Measurements from ENCODE around the gene TP53AIP1.

Gene TP53AIP1, protein sequence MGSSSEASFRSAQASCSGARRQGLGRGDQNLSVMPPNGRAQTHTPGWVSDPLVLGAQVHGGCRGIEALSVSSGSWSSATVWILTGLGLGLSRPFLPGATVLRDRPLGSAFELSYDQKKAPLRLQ

DNA sequence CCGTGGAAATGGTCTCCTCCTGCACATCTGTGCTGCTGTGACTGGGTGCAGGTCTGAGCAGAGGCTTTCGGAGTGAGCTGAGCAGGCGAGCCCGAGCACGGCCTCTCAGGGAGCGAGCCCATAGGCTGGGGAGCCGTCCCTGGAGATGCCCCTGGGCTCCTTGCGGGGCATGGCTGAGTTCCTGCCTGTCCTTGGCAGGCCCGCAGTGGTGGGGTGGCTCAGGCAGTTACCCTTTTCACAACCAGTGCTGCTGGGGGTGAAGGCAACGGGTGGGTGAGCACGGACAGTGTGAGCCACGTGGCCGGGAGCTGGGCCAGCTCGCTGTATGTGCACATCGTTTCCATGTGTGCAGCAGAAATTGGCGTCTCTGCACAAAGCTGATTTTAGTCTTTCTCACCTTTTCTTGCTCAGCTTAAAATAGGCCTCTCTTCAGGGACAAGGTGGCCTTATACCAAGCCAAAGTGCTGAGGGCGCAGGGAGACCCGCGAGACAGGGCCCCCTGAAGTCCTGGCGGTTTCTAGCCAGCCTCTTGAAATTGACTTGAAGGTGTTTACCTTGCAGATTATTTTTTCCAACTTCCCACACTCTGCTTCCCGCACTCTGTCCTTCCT lies at the start of gene TP53AIP1:
TP53AIP1 (minus strand) TSS at position 55 of the 611 bp plus-strand sequence. CDS start 5,053 bp downstream, outside the sequence.
- FAIRE-seq, result no peak

DNA sequence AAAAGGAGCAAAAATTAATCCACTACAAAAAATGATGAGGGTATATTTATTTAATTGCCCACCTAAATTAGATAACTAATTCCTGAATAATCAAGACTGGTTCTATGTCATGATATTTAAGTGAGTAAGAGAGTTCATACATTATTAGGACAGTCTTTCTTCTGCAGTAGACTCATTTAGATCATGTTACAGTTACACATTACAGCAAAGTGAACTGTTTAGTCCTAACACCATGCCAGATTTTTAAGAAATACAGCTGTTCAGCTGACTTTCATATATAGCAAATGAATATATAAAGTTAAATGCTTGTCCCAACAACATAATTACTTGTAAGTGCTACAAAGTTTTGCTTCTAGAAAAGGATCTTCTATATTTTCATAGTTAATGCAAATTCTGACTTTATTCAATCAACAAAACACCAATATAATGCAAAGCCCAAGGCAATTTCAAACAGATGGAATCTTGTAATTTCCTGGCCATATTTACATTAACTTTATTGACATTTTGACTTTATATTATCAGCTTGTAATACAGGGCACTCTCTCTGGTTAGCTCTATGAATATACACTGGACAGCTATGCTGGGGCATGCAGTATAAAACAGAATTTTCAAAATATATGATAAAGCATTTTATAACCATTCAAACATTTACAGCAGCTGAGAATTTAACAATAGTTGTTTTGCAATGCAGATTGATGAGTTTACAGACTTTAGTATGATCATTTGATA lies 45.7 kb upstream of the TP53AIP1 start:
- no peak for FAIRE-seq

DNA sequence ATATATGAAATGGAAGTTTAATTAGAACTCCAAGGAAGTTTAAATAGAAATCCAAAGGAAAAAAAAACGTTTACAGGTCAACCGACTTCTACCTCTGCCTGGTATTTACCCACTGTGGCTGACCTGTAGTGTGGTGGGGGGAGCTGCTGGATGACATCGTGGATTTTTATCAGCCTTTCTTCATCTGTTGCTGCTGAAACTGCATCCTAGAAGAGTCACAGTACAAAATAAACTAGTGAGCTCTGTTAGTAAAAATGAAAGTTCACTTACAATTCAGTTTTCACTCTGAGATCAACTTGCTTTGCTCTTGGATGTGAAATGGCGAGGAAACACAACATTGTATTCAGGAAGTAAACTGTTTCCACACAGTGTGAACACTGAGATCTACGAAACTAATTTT lies 43.2 kb upstream of the TP53AIP1 start:
- no peak for FAIRE-seq

DNA sequence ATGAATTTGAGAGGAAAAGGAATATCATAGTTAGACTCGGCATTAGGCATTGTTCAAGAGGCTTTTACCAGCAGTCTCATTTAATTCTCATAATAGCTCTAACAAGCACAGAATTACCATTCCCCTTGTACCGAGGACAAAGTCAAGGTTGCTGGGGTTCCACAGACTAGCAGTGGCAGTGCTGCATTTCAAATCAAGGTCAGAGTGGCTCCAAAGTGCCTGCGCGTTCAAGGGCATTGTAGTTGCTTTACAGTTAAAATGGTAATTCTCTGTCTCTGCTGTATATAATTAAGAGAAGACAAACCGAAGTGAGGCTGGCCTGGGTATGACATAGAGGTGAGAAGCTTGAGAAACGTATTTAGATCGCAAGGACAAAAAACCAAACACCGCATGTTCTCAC lies 40.4 kb upstream of the TP53AIP1 start:
- FAIRE-seq, result no peak

DNA sequence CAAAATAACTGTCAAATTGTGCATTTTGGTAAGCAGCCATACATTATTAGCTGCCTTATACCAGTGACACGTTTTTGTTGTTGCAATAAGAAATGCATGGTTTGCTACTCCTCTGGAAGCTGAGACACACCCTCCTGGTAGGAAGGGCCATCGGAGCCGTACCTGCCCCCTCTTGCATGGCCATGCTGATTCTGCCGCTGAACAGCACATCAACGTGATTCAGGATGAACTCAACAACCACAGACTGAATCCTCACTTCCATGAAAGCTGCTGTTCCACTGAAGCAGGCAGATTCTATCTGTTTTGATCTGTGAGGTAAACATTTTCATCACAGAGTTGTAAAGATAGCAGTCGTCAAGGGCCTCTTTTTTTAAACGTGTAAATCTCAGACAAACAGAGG lies 38.6 kb upstream of the TP53AIP1 start:
- FAIRE-seq, result no peak

DNA sequence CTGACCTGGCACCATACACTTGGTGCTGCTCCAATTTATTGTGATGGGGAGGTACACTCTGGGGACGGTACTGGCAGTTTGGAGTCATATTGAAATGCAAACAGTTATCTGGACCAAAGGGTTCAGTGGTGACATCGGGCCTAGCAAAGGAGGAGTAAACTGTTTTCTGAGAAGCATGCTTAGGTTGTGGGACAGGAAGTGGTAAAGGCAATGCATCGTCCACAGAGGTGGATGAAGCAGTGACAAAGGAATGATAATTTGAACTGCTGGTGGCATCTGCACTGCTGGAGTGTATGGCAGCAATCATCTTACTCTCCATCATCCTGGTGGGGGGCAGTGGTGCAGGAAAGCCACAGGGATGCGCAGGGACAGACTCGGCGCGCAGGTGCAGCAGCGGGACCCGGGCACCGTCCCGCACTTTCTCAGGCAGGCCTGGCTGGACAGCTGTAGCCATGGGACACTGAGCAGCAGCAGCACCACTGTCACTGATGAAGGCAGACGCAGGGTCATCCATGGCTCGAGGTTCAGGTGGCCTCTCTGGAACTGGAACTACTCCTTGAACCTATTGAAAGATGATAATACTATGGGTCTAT lies 28.0 kb upstream of the TP53AIP1 start:
- FAIRE-seq, result no peak

DNA sequence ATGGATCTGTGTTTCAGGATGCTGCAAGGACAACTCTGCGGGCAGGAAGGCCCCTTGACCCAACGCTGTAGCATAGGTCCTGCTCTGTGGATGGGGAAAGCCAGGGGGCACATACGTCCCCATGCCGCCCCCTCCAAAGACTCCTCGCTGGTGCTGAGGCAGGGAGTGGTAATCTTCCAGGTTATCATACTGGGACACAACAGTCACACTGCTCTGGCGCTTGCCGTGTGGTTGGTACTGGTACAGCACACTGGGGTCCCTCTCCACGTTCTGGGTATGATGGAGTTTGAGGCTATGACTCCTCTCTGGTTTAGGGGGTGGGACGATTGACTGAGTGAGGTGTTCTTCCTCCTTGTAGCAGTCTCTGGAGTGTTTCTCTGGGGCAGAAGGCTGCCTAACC lies 26.2 kb upstream of the TP53AIP1 start:
- FAIRE-seq, result no peak

DNA sequence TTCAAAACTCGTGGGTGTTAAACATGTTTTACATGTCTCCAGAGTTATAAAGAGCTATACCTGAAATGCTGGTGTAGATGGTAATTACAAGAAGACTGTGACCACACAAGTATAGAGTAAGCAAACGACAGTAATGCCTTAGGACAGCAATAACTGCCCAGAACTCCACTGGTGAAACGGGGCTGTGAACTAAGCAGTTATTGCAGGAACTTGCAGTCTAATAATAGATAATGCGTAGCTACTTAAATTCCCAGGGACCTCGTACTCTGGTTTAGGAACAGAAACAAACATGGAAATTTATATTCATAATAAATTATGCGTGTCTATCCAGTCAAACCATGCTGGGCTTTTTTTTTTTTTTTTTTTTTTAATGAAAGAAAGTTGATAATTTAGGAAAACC lies 24.9 kb upstream of the TP53AIP1 start:
- FAIRE-seq, result no peak

DNA sequence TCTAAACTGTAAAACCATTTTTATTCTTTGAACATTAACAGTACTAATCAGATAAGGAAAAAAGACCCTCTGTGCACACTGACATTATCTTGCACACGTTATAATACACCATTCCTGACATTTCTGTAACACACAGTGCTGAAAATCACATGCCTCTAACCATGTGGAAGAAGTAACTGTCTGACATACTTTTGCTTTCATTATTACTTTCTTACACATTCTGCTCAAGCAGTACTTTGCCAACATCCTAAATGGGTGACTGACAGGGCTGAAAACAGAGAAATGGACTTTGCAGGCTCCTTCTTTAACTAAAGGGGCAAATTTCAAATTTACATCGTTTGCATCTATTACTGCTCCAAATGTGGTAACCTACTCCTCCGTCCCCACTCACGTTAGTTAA lies 22.8 kb upstream of the TP53AIP1 start:
- FAIRE-seq, result no peak

DNA sequence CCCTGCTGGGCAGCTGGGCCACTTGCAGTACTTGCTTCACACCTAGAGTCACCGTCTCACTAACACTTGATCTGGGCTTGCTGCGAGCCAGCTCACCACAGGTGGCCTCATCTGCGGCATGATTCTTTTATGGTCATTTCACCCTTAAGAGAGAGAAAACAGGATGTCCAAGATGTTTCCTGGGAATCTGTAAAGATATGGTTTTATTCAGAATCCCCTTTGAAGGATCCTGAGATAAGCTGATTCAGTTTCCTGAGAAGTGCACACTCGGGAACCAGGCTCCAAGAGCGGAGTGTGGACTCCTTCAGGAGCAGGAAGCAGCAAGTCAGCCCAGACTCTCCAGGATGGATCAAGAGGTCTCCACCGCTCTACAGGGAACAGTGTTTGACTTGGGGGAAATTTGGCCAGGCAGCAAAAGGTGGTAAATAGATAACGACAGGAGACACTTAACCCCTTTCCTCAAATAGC lies 21.8 kb upstream of the TP53AIP1 start:
- FAIRE-seq, result no peak

DNA sequence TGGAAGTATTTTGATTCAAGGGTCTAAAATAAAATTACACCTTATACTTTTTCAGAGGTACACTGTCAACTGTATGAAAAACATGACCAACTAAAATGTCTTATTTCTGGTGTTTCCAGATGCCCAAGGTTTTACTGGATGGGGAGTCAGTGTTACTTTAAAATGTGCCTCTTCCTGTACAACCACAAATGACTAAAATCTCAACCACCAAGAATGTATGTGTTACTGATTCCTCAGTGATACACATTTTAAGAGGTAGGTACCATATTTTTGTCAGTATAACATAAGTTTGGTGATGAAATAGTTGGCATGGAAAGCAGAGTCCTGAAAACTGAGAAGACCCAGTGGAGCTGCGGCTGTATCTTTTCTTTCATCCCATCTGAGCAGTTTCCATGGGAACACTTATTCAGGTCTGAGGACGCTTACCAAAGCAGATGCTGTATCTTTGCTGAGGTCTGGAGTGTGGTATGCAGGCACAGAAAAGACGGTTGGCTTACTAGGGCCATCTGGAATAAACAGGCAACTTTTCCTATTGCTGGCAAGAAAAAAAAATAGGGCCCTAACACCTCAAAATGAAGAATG lies 21.2 kb upstream of the TP53AIP1 start:
- FAIRE-seq, result no peak

DNA sequence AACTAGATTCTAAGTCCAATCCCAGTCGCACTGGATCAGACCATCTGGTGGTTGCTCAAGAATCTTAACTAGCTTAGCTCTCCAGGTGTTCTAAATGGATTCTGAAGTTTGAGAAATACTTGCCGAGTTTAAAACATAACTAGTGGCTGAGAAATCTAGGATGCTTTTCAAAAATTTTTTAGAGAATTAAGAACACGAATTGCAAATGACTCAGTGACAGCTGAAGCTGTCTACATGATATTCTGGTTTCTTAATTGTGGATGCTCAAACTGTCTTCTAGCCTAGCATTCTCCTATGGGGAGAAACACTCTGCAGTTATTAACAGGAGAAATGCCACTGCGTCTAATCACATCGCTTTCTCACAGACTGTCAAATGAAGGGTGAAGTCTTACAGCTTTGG lies 20.2 kb upstream of the TP53AIP1 start:
- FAIRE-seq, result no peak

DNA sequence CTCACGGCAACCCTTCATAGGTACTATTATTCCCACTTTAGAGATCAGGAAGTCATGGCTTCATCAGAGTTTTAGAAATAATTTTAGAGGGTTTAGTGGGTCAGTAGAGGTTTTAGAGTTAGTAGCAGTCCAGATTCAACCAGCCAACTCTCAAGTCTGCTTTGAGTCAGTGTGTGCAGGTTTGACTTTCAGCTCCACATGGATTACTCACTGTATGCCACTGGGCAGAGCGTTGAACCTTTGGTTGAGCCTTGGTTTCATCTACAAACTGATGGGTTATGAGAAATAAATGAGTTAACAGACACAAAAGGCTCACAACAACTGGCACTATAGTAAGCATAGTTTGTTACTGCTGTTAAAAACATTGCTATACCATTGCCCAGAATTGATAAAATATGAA lies 19.0 kb upstream of the TP53AIP1 start:
- FAIRE-seq, result no peak

DNA sequence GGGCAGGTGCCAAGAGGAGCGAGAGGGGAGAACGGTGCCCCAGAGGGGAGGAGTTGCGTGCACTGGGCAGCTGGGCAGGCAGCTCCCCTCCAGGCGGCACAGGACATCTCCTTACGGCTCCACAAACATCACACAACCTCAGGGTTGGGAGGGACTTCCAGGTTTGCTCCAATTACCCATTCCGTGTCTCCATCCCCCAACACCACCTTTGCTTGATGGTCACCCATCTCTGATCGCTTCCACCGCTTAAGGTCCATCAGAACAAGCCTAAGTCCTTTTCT lies 14.5 kb upstream of the TP53AIP1 start:
- no peak for FAIRE-seq

DNA sequence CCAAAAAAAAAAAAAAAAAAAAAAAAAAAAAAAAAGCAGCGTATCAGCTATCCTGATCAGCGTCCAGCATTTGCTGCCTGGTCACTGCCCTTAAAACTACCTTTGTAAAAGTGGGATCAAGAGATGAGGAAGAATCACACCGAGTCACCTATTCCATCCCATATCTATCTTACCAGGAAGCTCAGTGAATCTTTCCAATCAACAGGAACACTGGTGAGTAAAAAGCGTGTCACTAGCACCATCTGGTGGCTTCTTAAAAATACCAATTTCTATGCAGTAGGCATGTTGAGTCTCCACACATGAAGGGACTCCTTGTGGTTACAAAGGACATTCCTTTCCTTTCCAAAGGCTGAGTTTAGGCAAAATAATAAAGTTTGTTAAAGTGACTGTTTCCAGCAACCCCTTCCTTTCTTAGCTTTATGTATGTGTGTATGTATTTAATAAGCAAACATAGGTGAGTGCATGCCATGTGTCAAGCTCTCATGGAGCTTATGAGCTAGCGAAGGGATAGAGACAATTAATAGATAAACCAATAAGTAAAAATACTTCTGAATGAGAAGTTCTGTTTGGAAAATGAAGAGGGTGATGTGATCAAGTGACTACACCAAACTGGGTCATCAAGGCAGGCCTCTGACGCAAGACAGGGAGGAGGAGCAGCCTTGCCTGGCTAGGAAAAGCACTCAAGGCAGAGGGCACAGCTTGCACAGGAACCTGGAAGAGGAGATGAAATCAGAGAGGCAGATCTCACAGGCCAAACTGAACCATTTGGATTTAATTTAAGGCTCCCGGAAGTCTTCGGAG lies 13.9 kb upstream of the TP53AIP1 start:
- FAIRE-seq, result peak; percentile 86

DNA sequence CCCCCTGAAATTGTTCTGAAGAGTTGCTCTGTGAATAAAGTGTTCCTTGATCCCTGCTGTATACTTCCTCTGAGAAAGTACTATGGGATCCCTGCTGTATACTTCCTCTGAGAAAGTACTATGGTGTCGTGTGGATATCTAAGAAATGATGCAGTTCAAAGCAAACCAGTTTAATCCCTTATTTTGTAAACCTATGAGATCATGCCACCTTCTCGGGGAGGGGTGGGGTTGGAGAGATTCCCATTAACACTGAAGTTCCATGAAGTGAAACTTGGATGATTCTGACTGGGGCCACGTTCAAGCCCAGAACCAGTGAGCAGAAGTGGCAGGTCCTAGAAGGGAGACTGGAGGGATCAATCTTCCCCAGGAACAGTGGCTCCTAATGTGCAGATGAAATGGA lies 13.0 kb upstream of the TP53AIP1 start:
- FAIRE-seq, result no peak

DNA sequence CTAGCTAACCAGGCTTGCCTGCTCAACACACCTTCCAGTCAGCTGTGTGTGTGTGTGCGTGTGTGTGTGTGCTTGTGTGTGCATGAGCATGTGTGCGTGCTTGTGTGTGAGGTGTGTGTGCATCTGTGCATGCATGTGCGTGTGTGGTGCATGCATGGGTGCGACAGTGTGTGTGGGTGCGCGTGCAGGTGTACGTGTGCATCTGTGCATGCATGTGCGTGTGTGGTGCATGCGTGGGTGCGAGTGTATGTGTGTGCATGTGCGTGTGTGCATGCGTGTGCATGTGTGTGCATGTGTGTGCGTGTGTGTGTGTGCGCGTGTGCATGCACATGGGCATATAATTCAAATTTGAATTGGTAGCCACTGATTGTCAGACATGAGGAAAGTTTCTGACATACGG lies 10.5 kb upstream of the TP53AIP1 start:
- FAIRE-seq, result no peak

DNA sequence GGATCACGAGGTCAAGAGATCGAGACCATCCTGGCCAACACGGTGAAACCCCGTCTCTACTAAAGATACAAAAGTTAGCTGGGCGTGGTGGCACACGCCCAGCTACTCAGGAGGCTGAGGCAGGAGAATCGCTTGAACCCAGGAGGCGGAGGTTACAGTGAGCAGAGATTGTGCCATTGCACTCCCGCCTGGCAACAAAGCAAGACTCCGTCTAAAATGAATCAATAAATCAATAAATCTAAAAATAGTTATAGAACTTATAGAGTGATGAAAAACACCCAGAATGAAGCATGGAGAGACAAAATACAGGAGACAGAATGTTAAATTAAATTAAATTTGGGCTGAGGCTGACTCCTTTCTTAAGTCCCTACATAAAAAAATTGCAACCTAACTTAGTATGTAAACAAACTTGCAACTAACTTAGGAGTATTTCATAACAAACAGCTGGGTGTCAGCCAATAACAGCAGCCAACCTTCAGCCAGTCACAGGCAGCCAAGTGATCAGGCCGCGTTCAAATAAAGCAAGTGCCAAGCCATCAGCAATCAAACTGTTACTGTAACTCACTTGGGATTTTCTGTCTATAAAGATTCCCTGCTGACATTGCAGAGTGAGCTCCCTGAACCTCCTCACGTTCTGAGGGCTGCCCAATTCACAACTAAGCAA lies 7.3 kb upstream of the TP53AIP1 start:
- FAIRE-seq, result no peak

DNA sequence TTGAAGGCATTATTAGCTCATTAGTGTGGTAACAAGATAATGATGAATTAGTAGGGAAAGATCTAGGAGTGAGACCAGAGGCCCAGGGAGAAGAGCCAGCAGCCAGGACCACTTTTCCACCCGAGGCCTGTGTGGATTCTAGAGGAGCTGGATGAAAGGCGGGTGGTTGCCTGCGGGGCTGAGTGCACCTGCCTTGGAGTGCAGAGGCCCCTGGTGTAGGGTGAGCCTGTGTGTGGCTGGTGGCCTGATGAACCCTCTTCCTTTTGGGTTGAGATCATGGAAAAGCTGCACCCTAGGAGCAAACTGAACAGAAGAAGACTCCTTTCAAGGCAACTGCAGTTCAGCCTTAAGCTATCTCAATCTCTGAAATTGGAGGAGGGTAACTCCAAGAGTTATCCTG lies 5.9 kb upstream of the TP53AIP1 start:
- no peak for FAIRE-seq

DNA sequence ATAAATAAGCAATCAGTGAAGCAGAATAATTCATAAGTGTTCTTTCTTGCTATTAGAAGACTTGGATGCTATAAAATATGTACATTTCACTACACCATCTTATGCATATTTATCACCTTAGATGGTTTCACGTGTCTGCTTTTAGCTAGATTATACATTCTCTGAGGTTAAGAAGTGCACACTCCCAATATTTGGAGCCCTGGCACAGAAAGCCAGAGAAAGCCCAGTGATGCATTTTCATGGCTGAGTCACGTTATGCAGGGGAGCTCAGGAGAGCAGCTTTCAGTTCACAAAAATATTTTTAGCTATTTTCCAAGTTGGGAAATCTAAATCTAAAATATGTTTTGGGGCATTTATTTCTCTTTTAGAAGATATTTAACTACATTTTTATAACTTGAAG lies 5.1 kb upstream of the TP53AIP1 start:
- no peak for FAIRE-seq

DNA sequence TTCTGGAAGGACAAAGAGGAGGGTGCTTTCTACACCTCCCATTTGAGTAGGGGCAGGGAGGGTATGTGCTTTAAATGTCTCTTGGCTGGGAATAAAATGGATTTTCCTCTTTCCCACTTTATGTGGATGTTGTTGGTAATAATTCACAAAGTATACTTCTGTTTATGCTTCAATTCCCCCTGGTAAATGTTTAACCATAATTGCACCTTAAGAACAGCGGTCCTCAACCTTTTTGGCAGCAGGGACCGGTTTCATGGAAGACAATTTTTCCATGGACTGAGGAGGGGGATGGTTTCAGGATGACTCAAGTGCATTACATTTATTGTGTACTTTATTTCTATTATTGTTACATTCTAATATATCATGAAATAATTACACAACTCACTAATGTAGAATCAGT lies 4.0 kb upstream of the TP53AIP1 start:
- no peak for FAIRE-seq

DNA sequence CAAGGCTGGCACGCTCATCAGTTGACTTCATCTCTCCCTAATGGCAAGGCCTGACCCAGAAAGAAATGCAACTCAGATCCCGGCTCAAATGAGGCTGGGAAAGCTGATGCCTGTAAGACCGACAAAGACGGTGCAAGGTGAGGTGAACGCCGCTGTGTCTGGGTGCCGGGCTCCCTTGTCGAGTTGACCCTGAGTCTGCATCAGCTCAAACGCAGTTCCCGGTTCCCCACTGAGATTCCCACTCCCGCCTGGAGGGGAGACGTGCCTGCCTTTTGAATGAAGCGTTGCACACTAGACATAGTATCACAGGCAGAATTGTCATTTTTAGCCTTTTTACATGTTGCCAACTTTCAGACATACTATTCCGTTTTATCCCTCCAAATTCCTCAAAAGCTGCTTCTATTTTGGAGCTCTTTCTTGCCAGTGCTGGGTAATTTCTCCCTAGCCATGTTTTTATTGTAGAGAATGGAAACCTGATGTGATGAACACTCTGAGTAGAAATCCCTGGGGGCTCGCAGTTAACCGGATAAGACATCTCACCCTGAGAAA lies 831 bp upstream of the TP53AIP1 start:
- no peak for FAIRE-seq

Measured in islet of Langerhans (tissue), 1 donor.